MM.1S (cell line): ENCODE data around the gene LITAFD.

Experiments
- EZH2 ChIP-seq: fragments of 300-600 bp; sonication (generic); optimal IDR thresholded peaks from 2 replicates; pipeline ENCODE3; 2017; ENCODE audit warnings: low read depth, mild to moderate bottlenecking, antibody characterized with exemption, low read length, mixed read lengths
- TF ChIP-seq, protein P1 (sequence below): fragments of 300-600 bp; sonication (generic); IDR thresholded peaks from 2 replicates; pipeline ENCODE4 v1.5.1; 2016; ENCODE audit warnings: antibody characterized with exemption, low read length, mixed read lengths

- TF ChIP-seq, protein P1, sequence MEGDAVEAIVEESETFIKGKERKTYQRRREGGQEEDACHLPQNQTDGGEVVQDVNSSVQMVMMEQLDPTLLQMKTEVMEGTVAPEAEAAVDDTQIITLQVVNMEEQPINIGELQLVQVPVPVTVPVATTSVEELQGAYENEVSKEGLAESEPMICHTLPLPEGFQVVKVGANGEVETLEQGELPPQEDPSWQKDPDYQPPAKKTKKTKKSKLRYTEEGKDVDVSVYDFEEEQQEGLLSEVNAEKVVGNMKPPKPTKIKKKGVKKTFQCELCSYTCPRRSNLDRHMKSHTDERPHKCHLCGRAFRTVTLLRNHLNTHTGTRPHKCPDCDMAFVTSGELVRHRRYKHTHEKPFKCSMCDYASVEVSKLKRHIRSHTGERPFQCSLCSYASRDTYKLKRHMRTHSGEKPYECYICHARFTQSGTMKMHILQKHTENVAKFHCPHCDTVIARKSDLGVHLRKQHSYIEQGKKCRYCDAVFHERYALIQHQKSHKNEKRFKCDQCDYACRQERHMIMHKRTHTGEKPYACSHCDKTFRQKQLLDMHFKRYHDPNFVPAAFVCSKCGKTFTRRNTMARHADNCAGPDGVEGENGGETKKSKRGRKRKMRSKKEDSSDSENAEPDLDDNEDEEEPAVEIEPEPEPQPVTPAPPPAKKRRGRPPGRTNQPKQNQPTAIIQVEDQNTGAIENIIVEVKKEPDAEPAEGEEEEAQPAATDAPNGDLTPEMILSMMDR, result no peak
- no peak for TF ChIP-seq EZH2
Observed at GRCh38 chr16:8916541-8917225, 34.5 kb downstream of the LITAFD start.
